Adipose tissue (tissue), 3 donors: ENCODE data around the gene CGNL1. TPM values are rescaled to one million over a fixed set of nuclear protein-coding genes. Genes with fewer than 3 reads are reported as not detected.

ENCODE experiments used
- H3K27ac ChIP-seq: one replicate; pipeline ENCODE4 v1.5.1; 2013; ENCODE audit warnings: low read depth, low read length
- WGBS, 3 donors: extraction: QIAGEN DNeasy Blood & Tissue Kit; methylation state at CpG; one replicate each; pipeline ENCODE4 v1.1.7; 2013; 5-methylcytosine and 5-hydroxymethylcytosine counted together
- polyA plus RNA-seq, 3 donors: library from polyadenylated mRNA; stranded (reverse); fragments of 200-250 nt; gene quantifications; one replicate each; pipeline ENCODE4 v1.2.3, GENCODE V29; 2013
- donor health status: healthy with polysubstance abuse.
- donor health status: Bipolar disorder and iron deficiency.
- donor health status: healthy.

CGNL1 gene
- polyA plus RNA-seq, 3 donors, result 2.2 to 12.9 (median 10.3) TPM

GRCh38 chr15:57348081-57348480 is 28.2 kb upstream of the CGNL1 start:
- WGBS, 3 donors, result 100% methylated on average over 1 of the region's 1 CpG
- no peak overlapping the region for H3K27ac ChIP-seq

- 73 to 91% (median 76%) methylated on average over 17 of the region's 17 CpGs for WGBS, 3 donors
- H3K27ac ChIP-seq, result no peak overlapping the region
Measured at GRCh38 chr15:57352535-57353316, 23.6 kb upstream of the CGNL1 start.

- H3K27ac ChIP-seq, result no peak overlapping the region
- WGBS, 3 donors, result 70 to 76% (median 73%) methylated on average over 10 of the region's 10 CpGs
Measured at GRCh38 chr15:57353317-57353804, 22.9 kb upstream of the CGNL1 start.

GRCh38 chr15:57354436-57355123 is 21.7 kb upstream of the CGNL1 start:
- 76 to 88% (median 88%) methylated on average over 7 of the region's 7 CpGs for WGBS, 3 donors
- H3K27ac ChIP-seq, result no peak overlapping the region

GRCh38 chr15:57355259-57355658 is 21.0 kb upstream of the CGNL1 start:
- 81 to 94% (median 88%) methylated on average over 8 of the region's 8 CpGs for WGBS, 3 donors
- no peak overlapping the region for H3K27ac ChIP-seq

- H3K27ac ChIP-seq, result no peak overlapping the region
Measured at GRCh38 chr15:57356178-57356577, 20.1 kb upstream of the CGNL1 start.

- 77 to 90% (median 86%) methylated on average over 4 of the region's 4 CpGs for WGBS, 3 donors
- no peak overlapping the region for H3K27ac ChIP-seq
Measured at GRCh38 chr15:57356636-57357035, 19.7 kb upstream of the CGNL1 start.

GRCh38 chr15:57357799-57358198 is 18.5 kb upstream of the CGNL1 start:
- WGBS, 3 donors, result 86 to 97% (median 96%) methylated on average over 1 of the region's 1 CpG
- H3K27ac ChIP-seq, result no peak overlapping the region

- 69 to 84% (median 76%) methylated on average over 2 of the region's 2 CpGs for WGBS, 3 donors
- H3K27ac ChIP-seq, result no peak overlapping the region
Measured at GRCh38 chr15:57358571-57358970, 17.7 kb upstream of the CGNL1 start.

GRCh38 chr15:57363661-57364060 is 12.6 kb upstream of the CGNL1 start:
- WGBS, 3 donors, result 77 to 97% (median 85%) methylated on average over 1 of the region's 1 CpG
- no peak overlapping the region for H3K27ac ChIP-seq

- H3K27ac ChIP-seq, result no peak overlapping the region
- 59 to 84% (median 70%) methylated on average over 9 of the region's 9 CpGs for WGBS, 3 donors
Measured at GRCh38 chr15:57364282-57365007, 11.9 kb upstream of the CGNL1 start.

- 30 to 80% (median 77%) methylated on average over 4 of the region's 4 CpGs for WGBS, 3 donors
- no peak overlapping the region for H3K27ac ChIP-seq
Measured at GRCh38 chr15:57367556-57367955, 8.7 kb upstream of the CGNL1 start.

- 81 to 95% (median 85%) methylated on average over 1 of the region's 1 CpG for WGBS, 3 donors
- no peak overlapping the region for H3K27ac ChIP-seq
Measured at GRCh38 chr15:57370929-57371328, 5.4 kb upstream of the CGNL1 start.

- 69 to 87% (median 86%) methylated on average over 4 of the region's 4 CpGs for WGBS, 3 donors
- H3K27ac ChIP-seq, result no peak overlapping the region
Measured at GRCh38 chr15:57373251-57373881, 2.9 kb upstream of the CGNL1 start.

- WGBS, 3 donors, result 76 to 95% (median 77%) methylated on average over 1 of the region's 1 CpG
Measured at GRCh38 chr15:57373882-57374276, 2.4 kb upstream of the CGNL1 start.

GRCh38 chr15:57376696-57377477 is 582 bp downstream of the CGNL1 start:
- no peak overlapping the region for H3K27ac ChIP-seq
- 2 to 9% (median 8%) methylated on average over 46 to 48 of the region's 48 CpGs for WGBS, 3 donors

More at GRCh38 chr15:57373882-57374276, 2.4 kb upstream of the CGNL1 start:
- H3K27ac ChIP-seq, result no peak overlapping the region

- WGBS, 3 donors, result 28 to 77% (median 73%) methylated on average over 4 of the region's 4 CpGs
- H3K27ac ChIP-seq, result no peak overlapping the region
Measured at GRCh38 chr15:57377478-57377847, 1.2 kb downstream of the CGNL1 start.

GRCh38 chr15:57379487-57379886 is 3.2 kb downstream of the CGNL1 start:
- 33 to 71% (median 61%) methylated on average over 3 of the region's 3 CpGs for WGBS, 3 donors
- H3K27ac ChIP-seq, result no peak overlapping the region
